Uterus (tissue), 4 donors: ENCODE results near the gene PANK4. TPM values are rescaled to one million over a fixed set of nuclear protein-coding genes. Genes with fewer than 3 reads are reported as not detected.

Source experiments
- DNase-seq, 2 donors: peaks; one replicate each; pipeline ENCODE4 v3.0.0-alpha.2; 2019 to 2020
- H3K27ac ChIP-seq, 2 donors: fragments of 200-600 bp; sonication (generic); 1 replicate in 1 of 2; 2 replicates in 1 of 2; pipeline ENCODE4 v1.5.1; 2016 to 2018
- H3K27me3 ChIP-seq, 2 donors: fragments of 200-600 bp; sonication (generic); one replicate each; pipeline ENCODE4 v1.5.1; 2018 to 2019; ENCODE audit warnings: control low read depth in 1 of 2
- H3K36me3 ChIP-seq, 2 donors: fragments of 200-600 bp; sonication (generic); one replicate each; pipeline ENCODE4 v1.5.1; 2019; ENCODE audit warnings: control low read depth in 1 of 2
- H3K4me1 ChIP-seq, 2 donors: fragments of 200-600 bp; sonication (generic); one replicate each; pipeline ENCODE4 v1.5.1; 2018 to 2019; ENCODE audit warnings: control low read depth in 1 of 2
- H3K4me3 ChIP-seq, 2 donors: fragments of 200-600 bp; sonication (generic); 1 replicate in 1 of 2; 2 replicates in 1 of 2; pipeline ENCODE4 v1.5.1; 2018 to 2019; ENCODE audit warnings: mild to moderate bottlenecking in 1 of 2
- H3K9me3 ChIP-seq, 2 donors: fragments of 200-600 bp; sonication (generic); one replicate each; pipeline ENCODE4 v1.5.1; 2019; ENCODE audit warnings: control low read depth in 1 of 2
- POLR2A ChIP-seq, 2 donors: fragments of 450-650 bp; IDR thresholded peaks; one replicate each; pipeline ENCODE4 v1.6.1; 2016; ENCODE audit warnings: antibody characterized with exemption in 2 of 2, mild to moderate bottlenecking in 1 of 2, moderate library complexity in 1 of 2
- intact Hi-C: fragments of 100-400 bp; cut with DNase I; formaldehyde crosslinking; loops from one replicate; pipeline ENCODE4 v1.15.1; 2023; ENCODE audit warnings: low total_unique reads
- total RNA-seq, 4 donors: library from RNA; depleted of rRNA in 3 of 4; stranded (reverse); fragments of >200 nt in 3 of 4; gene quantifications; one replicate each; pipeline versions ENCODE4 v1.1.0 to v1.2.4, GENCODE V29; 2014 to 2023
- TF ChIP-seq, protein P1 (sequence below), 4 experiments: fragments of 200-600 bp in 2 of 4; fragments of 450-650 bp in 2 of 4; sonication (generic) in 2 of 4; IDR thresholded peaks; one replicate each; pipeline ENCODE4 v1.5.1; 2016 to 2019; ENCODE audit warnings: antibody characterized with exemption in 4 of 4, mild to moderate bottlenecking in 2 of 4, moderate library complexity in 1 of 4
- donor health status: DM: yes; HTN: yes; CAD: no.

PANK4 gene
- total RNA-seq, 4 donors from 2014 or later: 29.2 to 43.9 (median 33.6) TPM

DNA sequence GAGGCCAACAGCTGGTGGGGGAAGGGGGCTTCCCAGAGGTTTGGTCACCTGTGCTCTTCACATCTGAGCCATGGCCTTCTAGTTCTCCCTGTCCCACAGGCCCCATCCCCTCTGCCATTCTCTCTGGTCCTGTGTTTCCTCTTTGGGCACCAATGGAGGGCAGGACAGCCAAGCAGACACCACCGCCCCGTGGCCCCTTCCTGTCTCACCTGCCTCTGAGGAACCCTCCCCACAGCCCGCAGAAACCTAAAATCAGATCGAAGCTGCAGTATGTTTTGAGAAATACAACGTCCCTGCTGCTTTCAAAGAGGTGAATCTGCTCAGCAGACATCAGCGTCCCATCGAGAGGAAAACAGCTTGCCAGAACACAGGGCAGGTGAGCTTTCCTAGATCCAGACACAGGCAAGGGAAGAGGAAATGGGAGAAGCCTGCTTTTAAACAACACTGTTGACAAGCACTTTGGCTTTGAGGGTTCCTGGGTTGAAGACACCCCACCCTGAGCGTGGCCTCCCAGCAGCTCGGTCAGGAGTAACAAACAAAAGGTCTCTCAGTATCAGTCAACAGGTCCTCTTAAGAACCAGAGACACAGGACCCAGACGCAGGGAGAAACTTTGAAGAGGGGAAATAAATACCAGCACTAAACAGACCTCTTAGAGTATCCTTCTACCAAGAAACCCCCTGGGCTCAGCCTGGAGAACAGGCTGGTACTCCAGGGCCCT lies 2.3 kb downstream of the PANK4 start:
- Histone ChIP-seq H3K36me3 (no peaks in the 10 kb centered on the region), H3K27ac (no peak overlapping the region), H3K4me1 (peaks cover 0 to 20% of the 10 kb centered on the region in 2 donors), H3K27me3 (peaks cover 0 to 4% of the 10 kb centered on the region in 2 donors), H3K9me3 (no peaks in the 10 kb centered on the region), H3K4me3 (no peak overlapping the region)
- DNase-seq: no peak
- TF ChIP-seq POLR2A (IDR thresholded peaks at IDR 0.05): no peak
- TF ChIP-seq, protein P1, sequence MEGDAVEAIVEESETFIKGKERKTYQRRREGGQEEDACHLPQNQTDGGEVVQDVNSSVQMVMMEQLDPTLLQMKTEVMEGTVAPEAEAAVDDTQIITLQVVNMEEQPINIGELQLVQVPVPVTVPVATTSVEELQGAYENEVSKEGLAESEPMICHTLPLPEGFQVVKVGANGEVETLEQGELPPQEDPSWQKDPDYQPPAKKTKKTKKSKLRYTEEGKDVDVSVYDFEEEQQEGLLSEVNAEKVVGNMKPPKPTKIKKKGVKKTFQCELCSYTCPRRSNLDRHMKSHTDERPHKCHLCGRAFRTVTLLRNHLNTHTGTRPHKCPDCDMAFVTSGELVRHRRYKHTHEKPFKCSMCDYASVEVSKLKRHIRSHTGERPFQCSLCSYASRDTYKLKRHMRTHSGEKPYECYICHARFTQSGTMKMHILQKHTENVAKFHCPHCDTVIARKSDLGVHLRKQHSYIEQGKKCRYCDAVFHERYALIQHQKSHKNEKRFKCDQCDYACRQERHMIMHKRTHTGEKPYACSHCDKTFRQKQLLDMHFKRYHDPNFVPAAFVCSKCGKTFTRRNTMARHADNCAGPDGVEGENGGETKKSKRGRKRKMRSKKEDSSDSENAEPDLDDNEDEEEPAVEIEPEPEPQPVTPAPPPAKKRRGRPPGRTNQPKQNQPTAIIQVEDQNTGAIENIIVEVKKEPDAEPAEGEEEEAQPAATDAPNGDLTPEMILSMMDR (IDR thresholded peaks at IDR 0.05): no peak
- intact Hi-C loops: no loop called here

DNA sequence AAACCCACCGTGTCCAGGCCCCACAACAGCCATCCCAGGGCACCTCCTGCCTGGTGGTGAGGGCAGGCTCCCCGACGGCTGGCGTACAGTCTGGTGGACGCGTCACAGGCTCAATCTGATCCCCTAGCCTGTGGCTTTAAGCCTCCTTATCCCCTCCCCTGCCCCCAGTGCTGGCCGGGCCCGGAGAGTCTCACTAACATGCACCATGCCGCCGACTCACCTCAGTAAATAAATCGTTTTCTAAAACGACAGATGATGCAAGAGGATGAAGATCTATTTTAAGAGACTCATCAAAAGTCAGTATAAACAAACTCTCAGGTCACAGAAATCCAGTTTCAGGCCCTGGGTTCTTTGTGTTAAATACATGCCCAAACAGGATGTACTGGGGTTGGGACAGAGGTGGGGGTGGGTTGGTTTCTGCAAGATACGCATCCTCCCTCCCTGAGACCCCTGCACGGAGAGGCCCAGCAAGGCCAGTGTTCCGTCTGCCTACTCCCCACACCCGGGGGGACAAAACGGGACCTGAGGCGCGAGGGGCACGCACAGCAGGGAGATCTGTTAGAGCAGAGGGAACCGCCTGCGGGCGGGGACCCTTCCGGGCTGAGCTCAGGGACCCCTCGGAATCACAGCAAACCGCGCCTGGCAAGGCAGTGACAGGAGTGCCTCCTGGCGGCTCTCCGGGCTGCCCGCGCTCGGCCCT lies 3.1 kb downstream of the PANK4 start:
- Histone ChIP-seq H3K27ac (no peak overlapping the region), H3K27me3 (no peaks in the 10 kb centered on the region), H3K4me3 (no peak overlapping the region), H3K36me3 (no peaks in the 10 kb centered on the region), H3K4me1 (peaks cover 0 to 20% of the 10 kb centered on the region in 2 donors), H3K9me3 (no peaks in the 10 kb centered on the region)
- intact Hi-C loops: no loop called here
- no peak for DNase-seq
- TF ChIP-seq, protein P1 (IDR thresholded peaks at IDR 0.05): no peak
- no peak for TF ChIP-seq POLR2A (IDR thresholded peaks at IDR 0.05)

DNA sequence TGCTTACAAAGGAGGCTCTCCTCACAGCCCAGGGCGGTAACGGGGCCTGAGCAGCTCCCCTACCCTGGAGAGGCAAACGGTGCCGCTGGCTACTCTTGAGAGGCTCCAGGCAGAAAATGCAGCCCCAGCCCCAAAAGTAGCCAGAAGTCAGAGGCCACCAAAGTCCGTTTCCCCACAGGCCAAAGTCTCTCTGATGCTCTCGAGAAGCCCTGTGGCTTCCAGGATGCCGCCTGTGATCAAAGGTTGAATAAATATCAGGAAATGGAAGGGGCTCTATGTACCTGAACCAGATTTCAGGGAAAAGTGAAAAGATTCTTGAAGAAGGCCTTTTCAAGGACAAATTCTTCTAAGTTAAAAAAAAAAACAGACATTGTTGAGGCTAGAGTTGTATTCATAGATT lies 4.2 kb downstream of the PANK4 start:
- Histone ChIP-seq H3K4me1 (peaks cover 0 to 20% of the 10 kb centered on the region in 2 donors), H3K27ac (no peak overlapping the region), H3K9me3 (no peaks in the 10 kb centered on the region), H3K4me3 (no peak overlapping the region), H3K27me3 (no peaks in the 10 kb centered on the region), H3K36me3 (no peaks in the 10 kb centered on the region)
- no peak for TF ChIP-seq POLR2A (IDR thresholded peaks at IDR 0.05)
- TF ChIP-seq, protein P1 (IDR thresholded peaks at IDR 0.05): no peak
- no peak for DNase-seq
- intact Hi-C loops: no loop called here

DNA sequence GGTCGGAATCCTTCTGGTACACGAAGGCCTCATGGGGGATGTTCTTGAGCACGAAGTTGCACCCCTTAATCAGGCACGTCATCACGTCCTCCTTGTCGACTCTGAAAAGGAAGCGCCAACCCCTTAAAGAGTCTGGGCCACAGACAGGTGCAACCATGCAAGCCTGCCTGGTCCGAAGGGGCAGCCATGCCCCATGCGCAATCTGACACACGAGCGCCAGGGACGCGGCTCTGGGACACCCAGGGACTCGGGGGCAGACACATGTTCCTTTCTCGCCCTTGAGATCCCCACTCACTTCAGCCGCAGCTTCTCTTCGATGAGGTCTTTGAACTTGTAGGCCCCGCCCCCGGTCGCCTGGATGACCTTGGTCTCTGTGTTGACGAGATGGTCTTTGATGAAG lies 5.6 kb downstream of the PANK4 start:
- H3K4me3 ChIP-seq: no peak overlapping the region
- intact Hi-C loops: no loop called here
- no peak for DNase-seq
- no peak for TF ChIP-seq POLR2A (IDR thresholded peaks at IDR 0.05)
- TF ChIP-seq, protein P1 (IDR thresholded peaks at IDR 0.05): no peak
- H3K9me3 ChIP-seq: no peaks in the 10 kb centered on the region
- H3K27me3 ChIP-seq: no peaks in the 10 kb centered on the region
- H3K27ac ChIP-seq: no peak overlapping the region
- peaks cover 0 to 16% of the 10 kb centered on the region in 2 donors for H3K4me1 ChIP-seq
- H3K36me3 ChIP-seq: no peaks in the 10 kb centered on the region

DNA sequence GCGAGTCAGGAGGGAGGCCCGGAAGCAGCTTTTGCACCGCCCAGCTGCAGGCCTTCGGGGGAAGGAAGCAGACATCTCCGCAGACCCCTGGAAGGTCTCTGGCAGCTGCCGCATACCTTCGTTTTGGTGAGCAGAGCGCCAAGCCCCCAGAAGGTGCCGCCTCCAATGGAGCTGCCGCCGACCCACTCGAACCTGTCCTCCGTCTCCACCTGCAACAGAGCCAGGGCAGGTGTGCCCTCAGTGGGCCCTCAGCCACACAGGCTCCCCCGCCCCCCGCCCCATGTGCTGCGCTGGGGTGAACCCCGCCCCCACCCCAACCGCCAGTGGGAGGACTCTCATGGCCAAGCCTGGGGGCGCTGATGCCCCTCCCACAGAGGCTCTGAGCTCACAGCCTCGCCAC lies 6.2 kb downstream of the PANK4 start:
- H3K36me3 ChIP-seq: no peaks in the 10 kb centered on the region
- intact Hi-C loops: no loop called here
- no peak for TF ChIP-seq POLR2A (IDR thresholded peaks at IDR 0.05)
- TF ChIP-seq, protein P1 (IDR thresholded peaks at IDR 0.05): no peak
- no peak for DNase-seq
- H3K4me1 ChIP-seq: peaks cover 0 to 13% of the 10 kb centered on the region in 2 donors
- H3K9me3 ChIP-seq: no peaks in the 10 kb centered on the region
- H3K27me3 ChIP-seq: no peaks in the 10 kb centered on the region
- no peak overlapping the region for H3K27ac ChIP-seq
- H3K4me3 ChIP-seq: no peak overlapping the region
